Measurements from ENCODE around the gene ECI1.

The ECI1 gene, protein sequence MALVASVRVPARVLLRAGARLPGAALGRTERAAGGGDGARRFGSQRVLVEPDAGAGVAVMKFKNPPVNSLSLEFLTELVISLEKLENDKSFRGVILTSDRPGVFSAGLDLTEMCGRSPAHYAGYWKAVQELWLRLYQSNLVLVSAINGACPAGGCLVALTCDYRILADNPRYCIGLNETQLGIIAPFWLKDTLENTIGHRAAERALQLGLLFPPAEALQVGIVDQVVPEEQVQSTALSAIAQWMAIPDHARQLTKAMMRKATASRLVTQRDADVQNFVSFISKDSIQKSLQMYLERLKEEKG

DNA sequence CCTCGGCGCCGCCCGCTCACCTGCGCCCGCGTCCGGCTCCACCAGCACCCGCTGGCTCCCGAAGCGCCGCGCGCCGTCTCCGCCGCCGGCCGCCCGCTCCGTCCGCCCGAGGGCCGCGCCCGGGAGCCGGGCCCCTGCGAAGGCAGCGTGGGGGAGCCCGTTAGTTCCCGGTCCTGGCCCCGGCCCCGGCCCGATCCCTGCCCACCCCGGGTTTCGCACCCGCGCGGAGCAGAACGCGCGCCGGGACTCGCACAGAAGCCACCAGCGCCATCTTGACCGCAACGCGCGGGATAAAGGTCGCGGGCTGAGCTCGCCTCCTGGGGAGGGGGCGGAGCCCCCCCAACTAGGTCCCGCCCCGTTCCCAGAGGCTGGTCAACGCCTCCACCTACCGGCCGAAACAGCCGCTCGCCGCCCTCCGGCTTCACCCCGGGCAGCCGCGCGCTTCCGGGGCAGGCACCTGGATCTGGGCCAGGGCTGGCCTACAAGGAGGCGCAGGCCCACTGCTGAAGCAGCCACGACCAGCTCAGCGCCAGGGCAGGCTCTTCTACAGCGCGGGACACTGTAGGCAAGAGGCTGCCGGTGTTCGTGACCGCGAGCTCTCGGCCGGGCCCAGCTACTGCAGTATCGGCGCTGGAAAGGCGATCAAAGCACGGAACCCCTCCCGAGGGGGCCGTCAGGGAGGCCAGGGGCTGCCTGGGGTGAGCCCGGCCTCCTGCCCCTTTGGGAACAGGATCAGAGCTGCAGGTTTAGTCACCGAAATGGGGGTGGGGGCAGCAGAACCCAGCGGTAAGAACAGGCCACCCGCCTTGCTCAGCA lies at the start of gene ECI1:
TSS of gene ECI1 (minus strand) at position 292 of the 816 bp plus-strand sequence. CDS start at position 271, 21 bp downstream.
- Histone ChIP-seq H3K36me3 (ENCODE audit: control insufficient read depth, insufficient read depth, low read length) (peaks cover 17% of the 10 kb centered on the region), H3K27me3 (replicated peaks; ENCODE audit: control insufficient read depth, insufficient read depth, low read length) (no peaks in the 10 kb centered on the region), H3K4me3 (replicated peaks; ENCODE audit: low read depth, low read length) (peak within 1 kb of the TSS; percentile 63)
- peak; percentile 94 for DNase-seq (ENCODE audit: extremely low read depth, insufficient read length)
- TF ChIP-seq, protein P1, sequence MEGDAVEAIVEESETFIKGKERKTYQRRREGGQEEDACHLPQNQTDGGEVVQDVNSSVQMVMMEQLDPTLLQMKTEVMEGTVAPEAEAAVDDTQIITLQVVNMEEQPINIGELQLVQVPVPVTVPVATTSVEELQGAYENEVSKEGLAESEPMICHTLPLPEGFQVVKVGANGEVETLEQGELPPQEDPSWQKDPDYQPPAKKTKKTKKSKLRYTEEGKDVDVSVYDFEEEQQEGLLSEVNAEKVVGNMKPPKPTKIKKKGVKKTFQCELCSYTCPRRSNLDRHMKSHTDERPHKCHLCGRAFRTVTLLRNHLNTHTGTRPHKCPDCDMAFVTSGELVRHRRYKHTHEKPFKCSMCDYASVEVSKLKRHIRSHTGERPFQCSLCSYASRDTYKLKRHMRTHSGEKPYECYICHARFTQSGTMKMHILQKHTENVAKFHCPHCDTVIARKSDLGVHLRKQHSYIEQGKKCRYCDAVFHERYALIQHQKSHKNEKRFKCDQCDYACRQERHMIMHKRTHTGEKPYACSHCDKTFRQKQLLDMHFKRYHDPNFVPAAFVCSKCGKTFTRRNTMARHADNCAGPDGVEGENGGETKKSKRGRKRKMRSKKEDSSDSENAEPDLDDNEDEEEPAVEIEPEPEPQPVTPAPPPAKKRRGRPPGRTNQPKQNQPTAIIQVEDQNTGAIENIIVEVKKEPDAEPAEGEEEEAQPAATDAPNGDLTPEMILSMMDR (IDR thresholded peaks at IDR 0.05; ENCODE audit: insufficient read depth, low read length, poor library complexity, severe bottlenecking) = peak; percentile 70

DNA sequence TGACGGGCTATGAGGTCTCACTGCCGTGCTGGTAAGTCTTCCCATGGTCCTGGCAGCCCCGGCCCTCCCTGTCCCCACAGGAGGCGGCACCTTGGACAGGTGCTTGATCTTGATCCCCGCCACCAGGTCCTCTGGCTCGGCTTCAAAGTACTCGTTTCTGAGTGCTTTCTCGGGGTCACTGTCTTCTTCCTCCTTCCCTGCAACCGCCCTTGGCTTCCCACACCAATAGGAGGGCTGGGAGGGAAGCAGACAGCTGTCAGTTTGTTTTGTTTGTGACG lies 48.5 kb upstream of the ECI1 start:
- no peaks in the 10 kb centered on the region for H3K36me3 ChIP-seq (ENCODE audit: control insufficient read depth, insufficient read depth, low read length)
- no peaks in the 10 kb centered on the region for H3K27me3 ChIP-seq (replicated peaks; ENCODE audit: control insufficient read depth, insufficient read depth, low read length)
- TF ChIP-seq, protein P1 (IDR thresholded peaks at IDR 0.05; ENCODE audit: insufficient read depth, low read length, poor library complexity, severe bottlenecking) = no peak

GRCh38 chr16:2299121-2299914 lies 47.9 kb upstream of the ECI1 start:
- TF ChIP-seq, protein P1 (IDR thresholded peaks at IDR 0.05; ENCODE audit: insufficient read depth, low read length, poor library complexity, severe bottlenecking) = no peak
- H3K27me3 ChIP-seq (replicated peaks; ENCODE audit: control insufficient read depth, insufficient read depth, low read length) = no peaks in the 10 kb centered on the region
- no peak for DNase-seq (ENCODE audit: extremely low read depth, insufficient read length)
- H3K4me3 ChIP-seq (replicated peaks; ENCODE audit: low read depth, low read length) = no peak overlapping the region
- no peaks in the 10 kb centered on the region for H3K36me3 ChIP-seq (ENCODE audit: control insufficient read depth, insufficient read depth, low read length)

More for the DNA sequence above, 48.5 kb upstream of the ECI1 start:
- no peak overlapping the region for H3K4me3 ChIP-seq (replicated peaks; ENCODE audit: low read depth, low read length)
- DNase-seq (ENCODE audit: extremely low read depth, insufficient read length) = no peak

DNA sequence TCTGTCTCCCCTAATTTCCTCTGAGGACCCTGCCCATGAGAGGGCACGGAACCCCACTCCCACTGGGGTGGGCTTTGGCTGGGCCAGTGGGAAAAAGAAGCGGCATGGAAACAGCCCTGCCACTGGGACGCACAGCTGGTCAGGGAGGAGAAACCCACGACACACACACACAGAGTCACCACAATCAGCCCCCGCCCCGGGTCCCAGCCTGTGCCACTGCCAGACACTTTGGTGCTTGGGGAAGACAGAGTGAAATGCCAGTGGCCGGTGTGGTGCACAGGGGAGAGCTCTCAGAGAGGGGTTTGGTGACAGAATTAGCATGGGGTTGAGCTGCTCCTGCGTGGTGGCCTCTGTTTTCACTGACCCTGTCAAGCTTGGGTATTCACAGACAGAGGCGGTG lies 47.2 kb upstream of the ECI1 start:
- TF ChIP-seq, protein P1 (IDR thresholded peaks at IDR 0.05; ENCODE audit: insufficient read depth, low read length, poor library complexity, severe bottlenecking) = no peak
- DNase-seq (ENCODE audit: extremely low read depth, insufficient read length) = no peak
- Histone ChIP-seq H3K4me3 (replicated peaks; ENCODE audit: low read depth, low read length) (no peak overlapping the region), H3K36me3 (ENCODE audit: control insufficient read depth, insufficient read depth, low read length) (no peaks in the 10 kb centered on the region), H3K27me3 (replicated peaks; ENCODE audit: control insufficient read depth, insufficient read depth, low read length) (no peaks in the 10 kb centered on the region)

DNA sequence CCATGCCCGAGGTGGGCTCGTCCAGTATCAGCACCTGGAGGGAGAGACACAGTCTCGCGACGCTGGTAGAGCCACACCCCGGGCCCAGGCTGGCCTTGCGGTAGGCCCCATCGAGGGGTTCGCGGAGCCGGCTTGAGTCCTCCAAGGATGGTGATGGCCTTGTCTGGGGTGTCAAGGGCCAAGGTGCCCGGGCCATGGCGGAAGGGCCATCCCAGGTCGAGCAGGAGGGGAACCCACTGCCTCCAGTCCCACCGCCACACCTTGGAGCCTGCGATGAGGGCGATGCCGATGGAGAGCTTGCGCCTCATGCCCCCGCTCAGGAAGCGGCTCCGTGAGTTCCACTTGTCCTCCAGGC lies 46.1 kb upstream of the ECI1 start:
- H3K4me3 ChIP-seq (replicated peaks; ENCODE audit: low read depth, low read length) = no peak overlapping the region
- no peaks in the 10 kb centered on the region for H3K27me3 ChIP-seq (replicated peaks; ENCODE audit: control insufficient read depth, insufficient read depth, low read length)

More for the DNA sequence above, 46.1 kb upstream of the ECI1 start:
- TF ChIP-seq, protein P1 (IDR thresholded peaks at IDR 0.05; ENCODE audit: insufficient read depth, low read length, poor library complexity, severe bottlenecking) = no peak
- H3K36me3 ChIP-seq (ENCODE audit: control insufficient read depth, insufficient read depth, low read length) = no peaks in the 10 kb centered on the region
- DNase-seq (ENCODE audit: extremely low read depth, insufficient read length) = no peak
